ENCODE data around the gene HDAC4.

The HDAC4 gene

GRCh38 chr2:239198221-239198620 is 202.6 kb downstream of the HDAC4 start:
- no peak for TF ChIP-seq CTCF (IDR thresholded peaks at IDR 0.05; ENCODE audit: extremely low read depth, insufficient read depth, missing control alignments)
- DNase-seq (ENCODE audit: low spot score) = no peak
- in situ Hi-C loops (cut with MboI; ENCODE audit: low pct_unique_long_range_greater_than_20kb, low sequenced_read_pairs, unreplicated experiment) = no loop called here

GRCh38 chr2:239197146-239197545 is 203.7 kb downstream of the HDAC4 start:
- in situ Hi-C loops (cut with MboI; ENCODE audit: low pct_unique_long_range_greater_than_20kb, low sequenced_read_pairs, unreplicated experiment) = no loop called here
- TF ChIP-seq CTCF (IDR thresholded peaks at IDR 0.05; ENCODE audit: extremely low read depth, insufficient read depth, missing control alignments) = no peak

GRCh38 chr2:239196474-239197021 is 204.3 kb downstream of the HDAC4 start:
- in situ Hi-C loops (cut with MboI; ENCODE audit: low pct_unique_long_range_greater_than_20kb, low sequenced_read_pairs, unreplicated experiment) = no loop called here
- no peak for DNase-seq (ENCODE audit: low spot score)
- TF ChIP-seq CTCF (IDR thresholded peaks at IDR 0.05; ENCODE audit: extremely low read depth, insufficient read depth, missing control alignments) = no peak

More at GRCh38 chr2:239197146-239197545, 203.7 kb downstream of the HDAC4 start:
- no peak for DNase-seq (ENCODE audit: low spot score)

- no peak for TF ChIP-seq CTCF (IDR thresholded peaks at IDR 0.05; ENCODE audit: extremely low read depth, insufficient read depth, missing control alignments)
- no peak for DNase-seq (ENCODE audit: low spot score)
- in situ Hi-C loops (cut with MboI; ENCODE audit: low pct_unique_long_range_greater_than_20kb, low sequenced_read_pairs, unreplicated experiment) = no loop called here
Observed at GRCh38 chr2:239195992-239196391, 204.8 kb downstream of the HDAC4 start.

- DNase-seq (ENCODE audit: low spot score) = no peak
- in situ Hi-C loops (cut with MboI; ENCODE audit: low pct_unique_long_range_greater_than_20kb, low sequenced_read_pairs, unreplicated experiment) = no loop called here
- no peak for TF ChIP-seq CTCF (IDR thresholded peaks at IDR 0.05; ENCODE audit: extremely low read depth, insufficient read depth, missing control alignments)
Observed at GRCh38 chr2:239195318-239195871, 205.4 kb downstream of the HDAC4 start.

GRCh38 chr2:239194731-239195317 is 206.0 kb downstream of the HDAC4 start:
- DNase-seq (ENCODE audit: low spot score) = no peak
- TF ChIP-seq CTCF (IDR thresholded peaks at IDR 0.05; ENCODE audit: extremely low read depth, insufficient read depth, missing control alignments) = no peak
- in situ Hi-C loops (cut with MboI; ENCODE audit: low pct_unique_long_range_greater_than_20kb, low sequenced_read_pairs, unreplicated experiment) = no loop called here

Data from GM13977 (cell line).